Common myeloid progenitor, CD34-positive (primary cell): ENCODE data around the gene HGFAC.

Experiments
- CTCF ChIA-PET: fragments of 350-600 bp; sonication (Branson Sonifier 250); formaldehyde crosslinking; loops from one replicate; lab custom pipeline; 2021; ENCODE audit warnings: antibody characterized with exemption; lab: Charles Lee
- POLR2A ChIA-PET: fragments of 350-600 bp; sonication (Branson Sonifier 250); formaldehyde crosslinking; loops from one replicate; lab custom pipeline; 2021; ENCODE audit warnings: antibody characterized with exemption; lab: Charles Lee
- DNase-seq, 3 donors: peaks; one replicate each; pipeline versions ENCODE4 v3.0.0 to v3.0.0-alpha.2; 2013
- H3K27ac ChIP-seq, 2 experiments: 1 replicate in 1 of 2; 2 replicates in 1 of 2; pipeline ENCODE4 v1.7.0; 2013; ENCODE audit warnings: inconsistent platforms in 2 of 2, low read length in 2 of 2, mild to moderate bottlenecking in 2 of 2, low read depth in 1 of 2, moderate library complexity in 1 of 2; ENCODE audit not compliant: severe bottlenecking in 2 of 2, insufficient read depth in 1 of 2, poor library complexity in 1 of 2
- H3K27me3 ChIP-seq, 5 experiments: replicated peaks in 2 of 5; 1 replicate in 3 of 5; 2 replicates in 2 of 5; pipeline versions ENCODE4 v1.6.1 to v1.7.0; 2013; ENCODE audit warnings: low read length in 4 of 5, mild to moderate bottlenecking in 2 of 5, moderate library complexity in 2 of 5, inconsistent platforms in 1 of 5; ENCODE audit not compliant: insufficient read depth in 5 of 5, control insufficient read depth in 4 of 5
- H3K36me3 ChIP-seq, 4 experiments: 1 replicate in 2 of 4; 2 replicates in 2 of 4; pipeline versions ENCODE4 v1.6.1 to v1.7.0; 2013; ENCODE audit warnings: low read length in 3 of 4, control low read depth in 1 of 4, mild to moderate bottlenecking in 1 of 4; ENCODE audit not compliant: control insufficient read depth in 4 of 4, insufficient read depth in 4 of 4
- H3K4me1 ChIP-seq, 4 experiments: 1 replicate in 3 of 4; 2 replicates in 1 of 4; pipeline versions ENCODE4 v1.6.1 to v1.7.1; 2013; ENCODE audit warnings: low read length in 3 of 4, mild to moderate bottlenecking in 3 of 4, control low read depth in 1 of 4, inconsistent platforms in 1 of 4, moderate library complexity in 1 of 4; ENCODE audit not compliant: control insufficient read depth in 4 of 4, insufficient read depth in 4 of 4; ENCODE audit errors: control extremely low read depth in 1 of 4
- H3K4me3 ChIP-seq, 7 experiments: 1 replicate in 4 of 7; 2 replicates in 3 of 7; pipeline versions ENCODE4 v1.5.1 to v1.7.0; 2013; ENCODE audit warnings: mild to moderate bottlenecking in 7 of 7, low read length in 6 of 7, moderate library complexity in 6 of 7, inconsistent platforms in 2 of 7, low read depth in 2 of 7, control low read depth in 1 of 7; ENCODE audit not compliant: insufficient read depth in 4 of 7, control insufficient read depth in 1 of 7; ENCODE audit errors: extremely low read depth in 1 of 7
- H3K9me3 ChIP-seq, 5 experiments: 1 replicate in 4 of 5; 2 replicates in 1 of 5; pipeline versions ENCODE4 v1.6.1 to v1.7.1; 2013; ENCODE audit warnings: low read length in 4 of 5, mild to moderate bottlenecking in 2 of 5, inconsistent platforms in 1 of 5, low read depth in 1 of 5, moderate library complexity in 1 of 5; ENCODE audit not compliant: control insufficient read depth in 4 of 5, insufficient read depth in 2 of 5; ENCODE audit errors: control extremely low read depth in 1 of 5
- WGBS: methylation state at CpG from one replicate; pipeline ENCODE4 v1.1.5; 2013; ENCODE audit not compliant: insufficient coverage; 5-methylcytosine and 5-hydroxymethylcytosine counted together

HGFAC gene

DNA sequence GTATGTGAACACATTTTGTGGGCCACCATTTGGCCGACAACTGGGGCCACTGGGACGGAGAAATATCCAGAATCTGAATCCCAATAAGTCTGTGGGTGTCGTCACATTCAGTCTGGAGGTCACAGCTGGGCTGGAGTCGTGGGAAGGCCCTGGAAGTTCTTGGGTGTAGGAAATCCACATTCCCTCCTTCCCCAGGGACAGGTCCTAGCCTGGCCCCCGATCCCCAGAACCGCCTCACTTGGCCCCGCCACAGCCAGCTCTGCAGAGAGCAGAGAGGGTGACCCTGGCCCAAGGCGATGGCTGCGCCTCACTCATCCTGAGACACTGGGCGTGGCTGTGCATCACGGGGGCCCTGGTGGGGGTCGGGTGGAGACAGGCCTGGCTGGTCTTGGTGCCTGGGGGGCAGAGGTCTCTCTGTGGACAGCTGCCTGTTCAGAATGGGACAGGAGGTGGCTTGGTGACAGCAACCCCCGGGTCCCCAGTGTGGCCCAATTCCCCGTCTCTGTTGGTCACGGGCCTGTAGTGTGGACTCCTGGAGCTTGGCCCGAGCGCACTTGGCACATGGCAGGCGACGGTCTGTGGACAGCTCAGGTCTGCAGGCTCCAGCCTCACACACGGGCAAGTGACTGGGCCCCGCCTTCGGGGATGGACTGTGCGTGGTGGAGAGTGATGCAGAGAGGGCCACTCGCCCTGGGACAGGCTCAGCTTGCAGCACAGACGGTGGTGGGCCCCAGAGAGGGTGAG lies 37.8 kb downstream of the HGFAC start:
- CTCF ChIA-PET = interaction anchor here (0.9 to 4.0 kb wide), 15 partner anchors 7 to 294 kb away, joined by 3 to 24 read pairs (median 6); no protein-coding TSS in a partner anchor
- no peak overlapping the region for H3K27ac ChIP-seq
- DNase-seq = no peak
- H3K9me3 ChIP-seq = no peaks in the 10 kb centered on the region
- H3K4me1 ChIP-seq = peaks cover 0 to 8% (median 4%) of the 10 kb centered on the region in 4 experiments
- POLR2A ChIA-PET = no interaction called here
- peaks cover 0 to 38% (median 8%) of the 10 kb centered on the region in 5 experiments for H3K27me3 ChIP-seq
- no peaks in the 10 kb centered on the region for H3K36me3 ChIP-seq
- H3K4me3 ChIP-seq = no peak overlapping the region
- WGBS = 97% methylated on average over 20 of the region's 25 CpGs

DNA sequence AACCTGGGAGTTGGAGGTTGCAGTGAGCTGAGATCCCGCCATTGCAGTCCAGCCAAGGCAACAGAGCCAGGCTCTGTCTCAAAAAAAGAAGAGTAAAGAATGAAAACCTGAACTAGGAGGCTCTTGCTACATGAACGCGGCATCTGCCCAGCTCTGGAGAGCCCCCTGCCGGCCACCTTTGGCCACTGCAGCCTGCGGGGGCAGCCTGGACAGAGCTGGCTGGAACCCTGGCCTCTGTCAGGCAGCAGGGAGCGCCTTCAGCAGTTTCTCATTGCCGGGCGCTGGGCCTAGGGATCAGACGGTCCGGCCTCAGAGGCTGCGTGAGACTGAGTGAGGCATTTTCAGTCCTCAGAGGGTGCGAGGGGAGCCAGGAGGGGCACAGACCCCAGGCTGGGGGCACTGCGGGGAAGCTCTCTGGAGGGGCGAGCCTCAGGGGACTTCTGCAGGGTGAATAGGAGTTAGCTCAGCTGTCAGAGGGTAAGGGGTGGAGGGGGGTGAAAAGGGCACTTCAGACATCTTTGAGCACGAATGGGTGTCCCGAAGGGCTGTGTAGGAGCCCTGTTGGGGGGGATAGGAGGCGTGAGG lies 38.9 kb downstream of the HGFAC start:
- CTCF ChIA-PET = interaction anchor here (0.6 to 4.0 kb wide), 27 partner anchors 9 to 401 kb away, joined by 3 to 24 read pairs (median 4); partner anchors contain the start of gene DOK7
- DNase-seq = peak; percentile 43 to 71 (median 66)
- 18% methylated on average over 17 of the region's 17 CpGs for WGBS
- H3K27ac ChIP-seq = no peak overlapping the region
- no peak overlapping the region for H3K4me3 ChIP-seq
- no peaks in the 10 kb centered on the region for H3K9me3 ChIP-seq
- H3K27me3 ChIP-seq = peaks cover 0 to 49% (median 11%) of the 10 kb centered on the region in 5 experiments
- POLR2A ChIA-PET = no interaction called here
- peaks cover 0 to 19% (median 14%) of the 10 kb centered on the region in 4 experiments for H3K4me1 ChIP-seq
- no peaks in the 10 kb centered on the region for H3K36me3 ChIP-seq

DNA sequence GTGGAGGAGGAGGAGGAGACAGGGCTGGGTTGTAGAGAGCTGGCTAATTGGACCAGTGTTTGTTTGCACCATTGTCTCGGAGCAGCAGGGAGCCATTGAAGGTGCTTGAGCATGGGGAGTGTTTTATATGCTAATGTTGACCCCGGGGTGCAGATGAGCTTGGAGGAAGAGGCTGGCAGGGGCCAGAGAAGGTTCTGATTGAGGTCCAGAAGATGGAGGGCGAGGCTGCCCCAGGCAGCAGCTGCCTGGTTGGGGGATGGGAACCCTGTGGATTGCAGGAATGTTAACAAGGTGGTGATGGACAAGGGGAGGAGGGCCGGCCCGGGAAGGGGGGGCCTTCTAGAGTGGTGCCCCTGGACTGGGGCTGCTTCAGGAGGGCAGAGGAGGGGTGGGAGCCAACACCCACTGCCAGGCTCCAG lies 39.4 kb downstream of the HGFAC start:
- POLR2A ChIA-PET = no interaction called here
- no peak overlapping the region for H3K27ac ChIP-seq
- WGBS = 38% methylated on average over 4 of the region's 5 CpGs

DNA sequence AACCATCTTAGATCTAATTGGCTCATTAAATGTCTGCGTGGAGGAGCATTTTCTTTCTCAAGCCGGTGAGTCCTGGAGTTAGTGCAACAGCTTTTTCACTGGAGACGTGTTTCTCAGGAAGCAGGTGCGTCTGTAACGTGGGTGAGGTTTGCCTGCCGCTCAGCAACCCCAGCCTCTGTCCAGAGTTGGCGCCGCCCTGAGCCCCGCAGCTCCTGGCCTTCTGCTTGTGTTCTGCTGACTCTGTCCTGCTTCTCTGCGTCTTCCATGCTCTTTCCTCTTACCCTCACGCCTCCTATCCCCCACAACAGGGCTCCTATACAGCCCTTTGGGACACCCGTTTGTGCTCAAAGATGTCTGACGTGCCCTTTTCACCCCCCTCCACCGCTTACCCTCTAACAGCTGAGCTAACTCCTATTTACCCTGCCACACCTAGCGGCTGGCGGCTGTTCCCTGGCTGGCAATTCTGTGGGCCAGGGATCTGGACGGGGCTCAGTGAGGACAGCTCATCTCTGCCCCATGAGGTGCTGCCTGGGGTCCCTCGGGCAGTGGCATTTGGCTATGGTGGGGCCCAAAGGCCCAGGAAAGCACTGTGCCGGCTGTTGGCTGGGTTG lies 40.1 kb downstream of the HGFAC start:
- Histone ChIP-seq H3K9me3 (no peaks in the 10 kb centered on the region), H3K36me3 (no peaks in the 10 kb centered on the region), H3K4me1 (peaks cover 0 to 19% (median 16%) of the 10 kb centered on the region in 4 experiments), H3K27me3 (peaks cover 0 to 62% (median 11%) of the 10 kb centered on the region in 5 experiments), H3K27ac (no peak overlapping the region), H3K4me3 (no peak overlapping the region)
- CTCF ChIA-PET = interaction anchor here (0.7 to 4.0 kb wide), 10 partner anchors 8 to 283 kb away, joined by 3 to 24 read pairs (median 4); no protein-coding TSS in a partner anchor
- 56% methylated on average over 17 of the region's 19 CpGs for WGBS
- POLR2A ChIA-PET = no interaction called here
- DNase-seq = peak in 1 of 3 donors; percentile 25

More for the DNA sequence above, 39.4 kb downstream of the HGFAC start:
- Histone ChIP-seq H3K4me3 (no peak overlapping the region), H3K9me3 (no peaks in the 10 kb centered on the region), H3K27me3 (peaks cover 0 to 54% (median 11%) of the 10 kb centered on the region in 5 experiments), H3K4me1 (peaks cover 0 to 19% (median 16%) of the 10 kb centered on the region in 4 experiments), H3K36me3 (no peaks in the 10 kb centered on the region)
- CTCF ChIA-PET = interaction anchor here (0.6 to 4.0 kb wide), 23 partner anchors 8 to 400 kb away, joined by 3 to 24 read pairs (median 4); partner anchors contain the start of gene DOK7
- DNase-seq = no peak

DNA sequence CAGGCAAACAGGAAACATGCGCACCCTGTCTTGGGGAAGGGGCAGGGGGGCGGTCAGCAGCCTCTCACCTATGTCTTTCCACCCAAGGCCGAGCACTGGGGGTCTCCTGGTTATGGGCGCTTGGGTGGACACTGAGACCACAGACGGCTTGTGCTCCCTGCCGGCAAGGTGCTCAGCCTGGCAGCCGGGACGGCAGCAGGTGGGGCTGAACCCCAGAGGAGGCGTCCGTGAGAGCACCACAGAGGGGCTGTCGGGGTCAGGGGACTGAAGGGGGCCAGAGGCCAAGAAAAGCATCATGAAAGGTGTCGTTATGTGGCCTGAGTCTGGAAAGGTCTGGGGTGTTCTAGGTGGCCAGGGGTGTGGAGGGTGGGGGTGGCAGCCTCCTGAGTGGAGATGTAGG lies 40.9 kb downstream of the HGFAC start:
- ChIA-PET POLR2A (no interaction called here), CTCF (no interaction called here)
- H3K27ac ChIP-seq = no peak overlapping the region
- peaks cover 0 to 70% (median 11%) of the 10 kb centered on the region in 5 experiments for H3K27me3 ChIP-seq
- H3K4me1 ChIP-seq = peaks cover 0 to 19% (median 16%) of the 10 kb centered on the region in 4 experiments
- no peak overlapping the region for H3K4me3 ChIP-seq
- WGBS = 90% methylated on average over 5 of the region's 12 CpGs
- DNase-seq = no peak
- no peaks in the 10 kb centered on the region for H3K36me3 ChIP-seq
- no peaks in the 10 kb centered on the region for H3K9me3 ChIP-seq

- Histone ChIP-seq H3K9me3 (no peaks in the 10 kb centered on the region), H3K27ac (no peak overlapping the region), H3K36me3 (no peaks in the 10 kb centered on the region), H3K4me3 (no peak overlapping the region), H3K4me1 (peaks cover 0 to 19% (median 16%) of the 10 kb centered on the region in 4 experiments), H3K27me3 (peaks cover 0 to 78% (median 11%) of the 10 kb centered on the region in 5 experiments)
- CTCF ChIA-PET = interaction anchor here (0.8 kb wide), 1 partner anchor 137 kb away, joined by 3 read pairs; no protein-coding TSS in a partner anchor
- POLR2A ChIA-PET = no interaction called here
- WGBS = 51% methylated on average over 23 of the region's 23 CpGs
- DNase-seq = no peak
These were observed 41.7 kb downstream of the HGFAC start for GRCh38 chr4:3483471-3483921.
